NT2/D1 (cell line): ENCODE results near the gene CIB4.
"Not testable (repeated sequence)": the region's sequence is repeated elsewhere in the genome, so short reads cannot be mapped to it uniquely, and the experiment has no call there.

ENCODE experiments used
- DNase-seq: peaks from one replicate; pipeline ENCODE4 v3.0.0-alpha.2; 2011; ENCODE audit warnings: low read depth, low spot score
- H3K27me3 ChIP-seq: 2 replicates; pipeline ENCODE4 v1.6.0; 2011; ENCODE audit warnings: mild to moderate bottlenecking; ENCODE audit not compliant: insufficient read length, insufficient read depth
- H3K36me3 ChIP-seq: 2 replicates; pipeline ENCODE4 v1.6.1; 2011; ENCODE audit warnings: mild to moderate bottlenecking, low read length, mixed read lengths; ENCODE audit not compliant: insufficient read depth, insufficient read length
- H3K4me1 ChIP-seq: 2 replicates; pipeline ENCODE4 v1.5.1; 2011; ENCODE audit not compliant: insufficient read depth, insufficient read length
- H3K4me3 ChIP-seq: 2 replicates; pipeline ENCODE4 v1.5.1; 2011; ENCODE audit warnings: low read depth; ENCODE audit not compliant: insufficient read length
- H3K9ac ChIP-seq: 2 replicates; pipeline ENCODE4 v1.6.0; 2011; ENCODE audit warnings: low read depth; ENCODE audit not compliant: insufficient read length
- H3K9me3 ChIP-seq: 2 replicates; pipeline ENCODE4 v1.5.1; 2011; ENCODE audit warnings: mild to moderate bottlenecking, low read length; ENCODE audit not compliant: insufficient read depth
- SUZ12 ChIP-seq: IDR thresholded peaks from 2 replicates; pipeline ENCODE4 v1.6.1; 2011; ENCODE audit not compliant: insufficient read length, insufficient read depth; ENCODE audit errors: extremely low read depth
- YY1 ChIP-seq: IDR thresholded peaks from 2 replicates; pipeline ENCODE4 v1.6.1; 2011; ENCODE audit not compliant: insufficient read length, insufficient read depth
- ZNF274 ChIP-seq: IDR thresholded peaks from 2 replicates; pipeline ENCODE4 v1.6.1; 2011; ENCODE audit warnings: mild to moderate bottlenecking, low read depth, low read length

The CIB4 gene

GRCh38 chr2:26572591-26572990 lies 68.6 kb downstream of the CIB4 start:
- no peak for DNase-seq
- H3K9ac ChIP-seq, result no peak overlapping the region
- no peaks in the 10 kb centered on the region for H3K36me3 ChIP-seq
- H3K9me3 ChIP-seq, result no peaks in the 10 kb centered on the region
- peaks cover 18% of the 10 kb centered on the region for H3K4me1 ChIP-seq
- TF ChIP-seq SUZ12 (no peak), YY1 (no peak), ZNF274 (no peak)
- peaks cover 6% of the 10 kb centered on the region for H3K27me3 ChIP-seq
- H3K4me3 ChIP-seq, result no peak overlapping the region

GRCh38 chr2:26571316-26571715 lies 69.8 kb downstream of the CIB4 start:
- H3K4me3 ChIP-seq, result no peak overlapping the region
- peaks cover 10% of the 10 kb centered on the region for H3K4me1 ChIP-seq
- no peak for TF ChIP-seq ZNF274
- TF ChIP-seq YY1, result no peak
- TF ChIP-seq SUZ12, result no peak
- peaks cover 6% of the 10 kb centered on the region for H3K27me3 ChIP-seq
- DNase-seq, result no peak
- no peaks in the 10 kb centered on the region for H3K36me3 ChIP-seq
- H3K9ac ChIP-seq, result no peak overlapping the region
- no peaks in the 10 kb centered on the region for H3K9me3 ChIP-seq

DNA sequence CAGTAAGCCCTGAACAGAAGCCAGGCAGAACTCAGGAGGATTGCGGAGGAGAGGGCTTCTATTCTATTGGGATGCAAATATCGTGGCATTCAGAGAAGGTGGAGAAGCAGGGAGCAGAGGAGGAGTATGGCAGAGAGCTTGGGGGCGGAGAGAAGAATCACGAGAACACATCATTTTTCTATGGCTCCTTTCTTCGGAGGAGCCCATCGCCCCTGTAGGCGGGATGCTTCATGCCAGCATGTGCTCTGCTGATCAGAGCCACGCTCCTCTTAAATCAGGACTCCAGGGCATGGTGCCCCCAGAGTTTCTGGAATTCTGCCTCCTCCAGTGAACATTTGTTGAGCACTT lies 71.1 kb downstream of the CIB4 start:
- Histone ChIP-seq H3K36me3 (no peaks in the 10 kb centered on the region), H3K9ac (no peak overlapping the region), H3K9me3 (no peaks in the 10 kb centered on the region), H3K4me1 (peaks cover 8% of the 10 kb centered on the region), H3K4me3 (no peak overlapping the region), H3K27me3 (peaks cover 6% of the 10 kb centered on the region)
- no peak for DNase-seq
- TF ChIP-seq ZNF274 (no peak), YY1 (no peak), SUZ12 (no peak)

DNA sequence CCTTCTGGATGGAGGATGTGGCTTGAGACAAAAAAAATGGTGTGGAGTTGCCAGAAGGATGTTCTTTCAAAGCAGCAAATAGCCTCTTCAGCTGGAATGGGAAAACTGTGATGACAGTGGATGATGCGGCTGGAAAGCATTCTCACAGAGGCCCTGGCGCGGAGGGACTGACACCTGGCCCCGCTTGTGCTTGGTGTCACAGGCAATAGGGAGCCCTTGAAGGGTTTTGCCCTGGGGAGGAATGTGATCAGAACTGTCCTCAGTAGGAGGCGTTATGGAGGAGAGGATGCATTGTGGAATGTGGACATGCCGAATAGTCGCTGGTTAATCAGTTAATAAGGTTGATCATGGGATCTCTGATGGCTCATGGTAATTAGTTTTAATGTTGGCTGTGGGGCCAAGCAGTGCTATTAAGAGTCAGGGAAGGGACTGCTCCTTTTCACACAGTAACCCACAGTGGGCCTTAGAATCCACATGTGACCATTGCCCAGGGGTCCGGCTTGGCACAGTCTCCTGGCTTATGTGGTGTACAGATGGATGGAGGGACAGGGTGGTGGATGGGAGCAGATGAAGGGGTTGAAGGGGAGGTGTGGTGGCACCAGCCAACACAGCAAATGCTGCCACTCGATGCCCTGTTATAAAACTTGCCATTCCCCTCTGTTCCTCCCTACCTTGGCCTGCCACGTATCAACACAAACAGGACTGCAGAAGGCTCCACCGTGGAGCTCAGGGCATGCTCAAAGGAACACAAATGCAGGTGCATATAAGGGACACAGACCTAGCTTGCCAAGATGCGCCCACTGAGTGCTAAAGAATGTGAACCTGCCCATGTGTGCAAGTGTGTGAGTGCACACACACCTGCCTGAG lies 71.7 kb downstream of the CIB4 start:
- DNase-seq, result no peak
- no peak for TF ChIP-seq ZNF274
- no peak for TF ChIP-seq YY1
- TF ChIP-seq SUZ12, result no peak
- H3K9ac ChIP-seq, result no peak overlapping the region
- no peak overlapping the region for H3K4me3 ChIP-seq
- no peaks in the 10 kb centered on the region for H3K9me3 ChIP-seq
- peaks cover 6% of the 10 kb centered on the region for H3K27me3 ChIP-seq
- H3K4me1 ChIP-seq, result peaks cover 8% of the 10 kb centered on the region
- no peaks in the 10 kb centered on the region for H3K36me3 ChIP-seq

DNA sequence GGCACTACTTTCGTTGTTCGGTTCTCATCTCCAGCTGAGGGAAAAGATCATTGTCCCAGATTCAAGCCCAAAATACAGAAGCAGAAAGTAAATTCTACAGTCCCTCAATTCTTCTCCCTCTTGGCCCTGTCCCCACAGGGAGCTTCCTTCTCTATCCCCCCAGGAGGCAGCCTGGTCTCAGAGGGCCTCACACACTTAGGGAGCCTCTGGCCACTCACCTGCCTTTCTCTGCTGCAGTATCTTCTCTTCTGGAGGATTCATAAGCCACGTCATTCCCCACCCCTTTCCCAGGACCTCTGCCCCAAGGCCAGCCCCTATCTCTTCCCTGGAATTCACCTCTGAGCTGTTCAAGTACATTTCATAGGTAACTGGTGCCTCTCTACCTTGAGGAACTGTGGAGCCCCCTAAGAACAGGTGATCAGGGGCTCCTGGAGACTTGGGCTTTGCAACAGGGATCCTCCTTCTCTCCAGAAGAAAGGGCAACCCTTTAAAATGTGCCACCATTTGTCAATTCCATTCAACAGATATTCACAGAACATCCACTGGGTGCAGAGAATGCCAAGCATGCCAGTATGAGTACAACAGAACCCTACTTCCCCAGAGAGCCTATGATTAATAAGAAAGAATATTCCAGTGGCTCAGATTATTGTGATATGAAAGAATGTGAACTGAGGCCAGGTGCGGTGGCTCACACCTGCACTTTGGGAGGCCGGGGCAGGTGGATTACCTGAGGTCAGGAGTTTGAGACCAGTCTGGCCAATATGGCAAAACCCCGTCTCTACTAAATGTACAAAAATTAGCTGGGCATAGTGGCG lies 72.9 kb downstream of the CIB4 start:
- peaks cover 5% of the 10 kb centered on the region for H3K27me3 ChIP-seq
- no peak for DNase-seq
- no peak overlapping the region for H3K9ac ChIP-seq
- H3K36me3 ChIP-seq, result no peaks in the 10 kb centered on the region
- no peak for TF ChIP-seq SUZ12
- peak overlapping the region; percentile 2 for H3K4me3 ChIP-seq
- H3K4me1 ChIP-seq, result peaks cover 8% of the 10 kb centered on the region
- no peaks in the 10 kb centered on the region for H3K9me3 ChIP-seq

- Histone ChIP-seq H3K27me3 (no peaks in the 10 kb centered on the region), H3K4me3 (peak overlapping the region; percentile 2), H3K4me1 (peaks cover 6% of the 10 kb centered on the region), H3K9ac (no peak overlapping the region), H3K9me3 (no peaks in the 10 kb centered on the region), H3K36me3 (no peaks in the 10 kb centered on the region)
- no peak for DNase-seq
- TF ChIP-seq ZNF274, result no peak
- TF ChIP-seq YY1, result no peak
- TF ChIP-seq SUZ12, result no peak
These were observed 73.6 kb downstream of the CIB4 start for GRCh38 chr2:26567534-26567933.

GRCh38 chr2:26566731-26567130 lies 74.4 kb downstream of the CIB4 start:
- H3K4me3 ChIP-seq, H3K9ac ChIP-seq, H3K27me3 ChIP-seq, DNase-seq, H3K4me1 ChIP-seq, H3K9me3 ChIP-seq, H3K36me3 ChIP-seq: not testable (repeated sequence)
